ENCODE data around the gene NACC2.

NACC2 gene

GRCh38 chr9:136079916-136080246 lies 15.2 kb downstream of the NACC2 start:
- Histone ChIP-seq H3K79me2 (ENCODE audit: control insufficient read depth, insufficient read depth, low read length) (no peaks in the 10 kb centered on the region), H2AK5ac (ENCODE audit: low read length) (no peak overlapping the region), H3K79me1 (ENCODE audit: low read length) (no peaks in the 10 kb centered on the region), H3K4me2 (ENCODE audit: low read length) (no peak overlapping the region), H3K4me1 (ENCODE audit: control insufficient read depth, low read depth, low read length) (no peaks in the 10 kb centered on the region), H3K27ac (ENCODE audit: low read depth, low read length) (no peak overlapping the region), H3K4ac (ENCODE audit: low read depth, low read length) (no peak overlapping the region), H2BK15ac (replicated peaks; ENCODE audit: low read depth) (no peak overlapping the region), H3K56ac (ENCODE audit: low read length) (no peak overlapping the region), H3K23ac (ENCODE audit: low read length) (no peak overlapping the region), H3K36me3 (ENCODE audit: control insufficient read depth, insufficient read depth, low read length) (no peaks in the 10 kb centered on the region), H3K4me3 (ENCODE audit: low read length) (no peak overlapping the region), H2BK120ac (ENCODE audit: low read depth, low read length) (no peak overlapping the region), H3K9ac (ENCODE audit: low read length) (no peak overlapping the region), H3K27me3 (ENCODE audit: insufficient read depth, low read length, poor library complexity) (no peaks in the 10 kb centered on the region), H3K18ac (ENCODE audit: low read length) (no peak overlapping the region), H4K5ac (ENCODE audit: low read length) (no peak overlapping the region), H2BK5ac (ENCODE audit: low read length) (no peak overlapping the region), H4K8ac (ENCODE audit: low read depth, low read length) (no peak overlapping the region)
- WGBS (ENCODE audit: extremely low coverage, insufficient coverage, low lambda C conversion rate) = no CpG with 5 or more reads among the region's 6 CpGs
- no peak for DNase-seq

GRCh38 chr9:136079211-136079915 lies 15.7 kb downstream of the NACC2 start:
- Histone ChIP-seq H3K27me3 (ENCODE audit: insufficient read depth, low read length, poor library complexity) (no peaks in the 10 kb centered on the region), H3K9ac (ENCODE audit: low read length) (no peak overlapping the region), H3K4me1 (ENCODE audit: control insufficient read depth, low read depth, low read length) (no peaks in the 10 kb centered on the region), H2BK120ac (ENCODE audit: low read depth, low read length) (no peak overlapping the region), H3K27ac (ENCODE audit: low read depth, low read length) (no peak overlapping the region), H3K18ac (ENCODE audit: low read length) (no peak overlapping the region), H3K4me2 (ENCODE audit: low read length) (no peak overlapping the region), H3K36me3 (ENCODE audit: control insufficient read depth, insufficient read depth, low read length) (no peaks in the 10 kb centered on the region), H3K79me2 (ENCODE audit: control insufficient read depth, insufficient read depth, low read length) (no peaks in the 10 kb centered on the region), H3K79me1 (ENCODE audit: low read length) (no peaks in the 10 kb centered on the region), H2BK15ac (replicated peaks; ENCODE audit: low read depth) (no peak overlapping the region), H3K4me3 (ENCODE audit: low read length) (no peak overlapping the region), H4K8ac (ENCODE audit: low read depth, low read length) (no peak overlapping the region), H2BK5ac (ENCODE audit: low read length) (no peak overlapping the region), H3K4ac (ENCODE audit: low read depth, low read length) (no peak overlapping the region), H3K23ac (ENCODE audit: low read length) (no peak overlapping the region), H2AK5ac (ENCODE audit: low read length) (no peak overlapping the region), H3K56ac (ENCODE audit: low read length) (no peak overlapping the region), H4K5ac (ENCODE audit: low read length) (no peak overlapping the region)
- DNase-seq = no peak
- WGBS (ENCODE audit: extremely low coverage, insufficient coverage, low lambda C conversion rate) = no CpG with 5 or more reads among the region's 16 CpGs

GRCh38 chr9:136078498-136079011 lies 16.5 kb downstream of the NACC2 start:
- Histone ChIP-seq H3K4me3 (ENCODE audit: low read length) (no peak overlapping the region), H2BK120ac (ENCODE audit: low read depth, low read length) (no peak overlapping the region), H3K23ac (ENCODE audit: low read length) (no peak overlapping the region), H3K27me3 (ENCODE audit: insufficient read depth, low read length, poor library complexity) (no peaks in the 10 kb centered on the region), H2BK15ac (replicated peaks; ENCODE audit: low read depth) (no peak overlapping the region), H4K8ac (ENCODE audit: low read depth, low read length) (no peak overlapping the region), H4K5ac (ENCODE audit: low read length) (no peak overlapping the region), H3K4me1 (ENCODE audit: control insufficient read depth, low read depth, low read length) (no peaks in the 10 kb centered on the region), H3K4me2 (ENCODE audit: low read length) (no peak overlapping the region), H3K36me3 (ENCODE audit: control insufficient read depth, insufficient read depth, low read length) (no peaks in the 10 kb centered on the region), H3K9ac (ENCODE audit: low read length) (no peak overlapping the region), H3K56ac (ENCODE audit: low read length) (no peak overlapping the region), H3K18ac (ENCODE audit: low read length) (no peak overlapping the region), H2BK5ac (ENCODE audit: low read length) (no peak overlapping the region), H2AK5ac (ENCODE audit: low read length) (no peak overlapping the region), H3K79me2 (ENCODE audit: control insufficient read depth, insufficient read depth, low read length) (no peaks in the 10 kb centered on the region), H3K27ac (ENCODE audit: low read depth, low read length) (no peak overlapping the region), H3K4ac (ENCODE audit: low read depth, low read length) (no peak overlapping the region), H3K79me1 (ENCODE audit: low read length) (no peaks in the 10 kb centered on the region)
- DNase-seq = no peak
- WGBS (ENCODE audit: extremely low coverage, insufficient coverage, low lambda C conversion rate) = no CpG with 5 or more reads among the region's 27 CpGs

GRCh38 chr9:136078024-136078423 lies 17.1 kb downstream of the NACC2 start:
- no peaks in the 10 kb centered on the region for H3K36me3 ChIP-seq (ENCODE audit: control insufficient read depth, insufficient read depth, low read length)
- no peak overlapping the region for H3K18ac ChIP-seq (ENCODE audit: low read length)
- H3K79me1 ChIP-seq (ENCODE audit: low read length) = no peaks in the 10 kb centered on the region
- H2AK5ac ChIP-seq (ENCODE audit: low read length) = no peak overlapping the region
- no peak overlapping the region for H2BK5ac ChIP-seq (ENCODE audit: low read length)
- no peak overlapping the region for H4K8ac ChIP-seq (ENCODE audit: low read depth, low read length)
- no CpG with 5 or more reads among the region's 12 CpGs for WGBS (ENCODE audit: extremely low coverage, insufficient coverage, low lambda C conversion rate)
- H2BK15ac ChIP-seq (replicated peaks; ENCODE audit: low read depth) = no peak overlapping the region
- no peak overlapping the region for H3K9ac ChIP-seq (ENCODE audit: low read length)
- H3K56ac ChIP-seq (ENCODE audit: low read length) = no peak overlapping the region
- DNase-seq = no peak
- no peak overlapping the region for H3K4me3 ChIP-seq (ENCODE audit: low read length)
- H4K5ac ChIP-seq (ENCODE audit: low read length) = no peak overlapping the region
- no peaks in the 10 kb centered on the region for H3K27me3 ChIP-seq (ENCODE audit: insufficient read depth, low read length, poor library complexity)
- H3K27ac ChIP-seq (ENCODE audit: low read depth, low read length) = no peak overlapping the region
- H3K79me2 ChIP-seq (ENCODE audit: control insufficient read depth, insufficient read depth, low read length) = no peaks in the 10 kb centered on the region
- H3K4ac ChIP-seq (ENCODE audit: low read depth, low read length) = no peak overlapping the region
- H3K4me1 ChIP-seq (ENCODE audit: control insufficient read depth, low read depth, low read length) = no peaks in the 10 kb centered on the region
- no peak overlapping the region for H2BK120ac ChIP-seq (ENCODE audit: low read depth, low read length)
- H3K23ac ChIP-seq (ENCODE audit: low read length) = no peak overlapping the region
- H3K4me2 ChIP-seq (ENCODE audit: low read length) = no peak overlapping the region

- H2BK120ac ChIP-seq (ENCODE audit: low read depth, low read length) = no peak overlapping the region
- no peak overlapping the region for H4K5ac ChIP-seq (ENCODE audit: low read length)
- H3K56ac ChIP-seq (ENCODE audit: low read length) = no peak overlapping the region
- no peaks in the 10 kb centered on the region for H3K79me2 ChIP-seq (ENCODE audit: control insufficient read depth, insufficient read depth, low read length)
- no peaks in the 10 kb centered on the region for H3K4me1 ChIP-seq (ENCODE audit: control insufficient read depth, low read depth, low read length)
- H2BK15ac ChIP-seq (replicated peaks; ENCODE audit: low read depth) = no peak overlapping the region
- no peak overlapping the region for H3K27ac ChIP-seq (ENCODE audit: low read depth, low read length)
- H3K4me2 ChIP-seq (ENCODE audit: low read length) = no peak overlapping the region
- H3K4me3 ChIP-seq (ENCODE audit: low read length) = no peak overlapping the region
- H3K18ac ChIP-seq (ENCODE audit: low read length) = no peak overlapping the region
- H3K23ac ChIP-seq (ENCODE audit: low read length) = no peak overlapping the region
- no peak overlapping the region for H2BK5ac ChIP-seq (ENCODE audit: low read length)
- H4K8ac ChIP-seq (ENCODE audit: low read depth, low read length) = no peak overlapping the region
- H3K9ac ChIP-seq (ENCODE audit: low read length) = no peak overlapping the region
- no peaks in the 10 kb centered on the region for H3K79me1 ChIP-seq (ENCODE audit: low read length)
- no peak overlapping the region for H2AK5ac ChIP-seq (ENCODE audit: low read length)
- 100% methylated on average over 1 of the region's 8 CpGs for WGBS (ENCODE audit: extremely low coverage, insufficient coverage, low lambda C conversion rate)
- DNase-seq = no peak
- no peaks in the 10 kb centered on the region for H3K27me3 ChIP-seq (ENCODE audit: insufficient read depth, low read length, poor library complexity)
- H3K4ac ChIP-seq (ENCODE audit: low read depth, low read length) = no peak overlapping the region
- H3K36me3 ChIP-seq (ENCODE audit: control insufficient read depth, insufficient read depth, low read length) = no peaks in the 10 kb centered on the region
These were observed 17.6 kb downstream of the NACC2 start for GRCh38 chr9:136077491-136077890.

Measured in mesendoderm (in vitro differentiated cells).